Gastrocnemius medialis (tissue), 4 donors: ENCODE results near the gene SGCD.

Experiments used
- CTCF ChIP-seq, 5 experiments: fragments of 450-650 bp in 3 of 5; fragments of 200-600 bp in 2 of 5; sonication (generic) in 2 of 5; IDR thresholded peaks in 4 of 5; conservative IDR thresholded peaks in 1 of 5; 1 replicate in 4 of 5; 2 replicates in 1 of 5; pipeline ENCODE4 v1.5.1; 2016 to 2019; ENCODE audit warnings: antibody characterized with exemption in 5 of 5, mild to moderate bottlenecking in 3 of 5, moderate library complexity in 3 of 5
- POLR2A ChIP-seq, 2 donors: fragments of 450-650 bp; IDR thresholded peaks; one replicate each; pipeline ENCODE4 v1.6.1; 2017; ENCODE audit warnings: antibody characterized with exemption in 2 of 2, mild to moderate bottlenecking in 2 of 2, moderate library complexity in 2 of 2

DNA sequence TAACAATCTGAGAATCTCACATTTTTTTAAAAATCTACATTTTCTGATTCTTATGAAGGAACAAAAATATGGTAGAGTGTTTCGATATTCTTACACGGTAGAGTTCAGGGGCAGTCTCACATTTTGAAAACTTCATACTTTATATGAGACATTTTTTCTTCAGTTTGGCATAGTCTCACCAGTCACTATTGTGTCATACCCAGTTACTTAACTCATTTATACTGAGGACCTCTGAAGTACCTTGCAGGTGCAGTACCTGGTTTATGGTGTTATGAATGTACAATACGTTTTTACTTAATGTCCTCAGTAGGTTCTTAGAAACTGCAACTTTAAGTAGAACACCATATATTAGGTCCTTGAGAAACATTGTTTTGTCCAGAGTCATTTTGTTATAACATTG, 196.6 kb downstream of the SGCD start:
- TF ChIP-seq CTCF (IDR thresholded peaks at IDR 0.05 in 4 of 5, conservative IDR thresholded peaks at IDR 0.05 in 1 of 5), result no peak
- TF ChIP-seq POLR2A (IDR thresholded peaks at IDR 0.05), result no peak
